Mesenteric fat pad (tissue), 1 donor: ENCODE data around the gene ZC3H18. TPM values are rescaled to one million over a fixed set of nuclear protein-coding genes. Genes with fewer than 3 reads are reported as not detected.

Source experiments
- DNase-seq: peaks from one replicate; pipeline ENCODE4 v3.0.0-alpha.2; 2020; ENCODE audit warnings: low spot score
- total RNA-seq: library from RNA; stranded (reverse); fragmentation: NEBNext Ultra II Directional; extraction: Animal tissue kit (Norgen Biotek cat#: 25700); gene quantifications from one replicate; pipeline ENCODE4 v1.2.1, GENCODE V29; 2021
- donor health status: DM: yes; HTN: yes; CAD: no.

The ZC3H18 gene
- total RNA-seq, 1 donor from 2014 or later: 39.2 TPM

- no peak for DNase-seq
Measured at GRCh38 chr16:88619859-88620815, 49.9 kb downstream of the ZC3H18 start.

- DNase-seq: no peak
Measured at GRCh38 chr16:88622125-88622524, 51.9 kb downstream of the ZC3H18 start.

- no peak for DNase-seq
Measured at GRCh38 chr16:88622866-88623265, 52.7 kb downstream of the ZC3H18 start.

- DNase-seq: no peak
Measured at GRCh38 chr16:88623858-88624257, 53.7 kb downstream of the ZC3H18 start.

GRCh38 chr16:88624481-88624880 lies 54.3 kb downstream of the ZC3H18 start:
- DNase-seq: no peak

- DNase-seq: no peak
Measured at GRCh38 chr16:88624977-88625576, 54.9 kb downstream of the ZC3H18 start.

- DNase-seq: no peak
Measured at GRCh38 chr16:88626646-88627045, 56.4 kb downstream of the ZC3H18 start.

GRCh38 chr16:88627531-88628411 lies 57.6 kb downstream of the ZC3H18 start:
- no peak for DNase-seq

- no peak for DNase-seq
Measured at GRCh38 chr16:88628512-88628974, 58.3 kb downstream of the ZC3H18 start.

- no peak for DNase-seq
Measured at GRCh38 chr16:88629835-88630234, 59.6 kb downstream of the ZC3H18 start.

- DNase-seq: no peak
Measured at GRCh38 chr16:88630433-88630832, 60.2 kb downstream of the ZC3H18 start.

- DNase-seq: no peak
Measured at GRCh38 chr16:88630941-88631340, 60.7 kb downstream of the ZC3H18 start.

- DNase-seq: no peak
Measured at GRCh38 chr16:88631384-88631783, 61.2 kb downstream of the ZC3H18 start.

- DNase-seq: no peak
Measured at GRCh38 chr16:88631920-88632586, 61.9 kb downstream of the ZC3H18 start.

GRCh38 chr16:88632587-88632930 lies 62.4 kb downstream of the ZC3H18 start:
- no peak for DNase-seq

- DNase-seq: no peak
Measured at GRCh38 chr16:88633684-88634140, 63.5 kb downstream of the ZC3H18 start.

GRCh38 chr16:88634141-88634993 lies 64.2 kb downstream of the ZC3H18 start:
- DNase-seq: no peak

GRCh38 chr16:88634994-88635670 lies 64.9 kb downstream of the ZC3H18 start:
- DNase-seq: no peak

- no peak for DNase-seq
Measured at GRCh38 chr16:88635671-88636319, 65.6 kb downstream of the ZC3H18 start.
